ENCODE results near the gene IZUMO1R.
"Not testable (repeated sequence)": the region's sequence is repeated elsewhere in the genome, so short reads cannot be mapped to it uniquely, and the experiment has no call there.

The IZUMO1R gene

GRCh38 chr11:94303966-94304958, at the start of gene IZUMO1R:
TSS of gene IZUMO1R (plus strand) at chr11:94304580. CDS start at chr11:94305637, 1,057 bp downstream.
- no peak for DNase-seq

GRCh38 chr11:94271885-94272372, 32.5 kb upstream of the IZUMO1R start:
- DNase-seq = no peak

- no peak for DNase-seq
These were observed 31.6 kb upstream of the IZUMO1R start for GRCh38 chr11:94272738-94273313.

DNA sequence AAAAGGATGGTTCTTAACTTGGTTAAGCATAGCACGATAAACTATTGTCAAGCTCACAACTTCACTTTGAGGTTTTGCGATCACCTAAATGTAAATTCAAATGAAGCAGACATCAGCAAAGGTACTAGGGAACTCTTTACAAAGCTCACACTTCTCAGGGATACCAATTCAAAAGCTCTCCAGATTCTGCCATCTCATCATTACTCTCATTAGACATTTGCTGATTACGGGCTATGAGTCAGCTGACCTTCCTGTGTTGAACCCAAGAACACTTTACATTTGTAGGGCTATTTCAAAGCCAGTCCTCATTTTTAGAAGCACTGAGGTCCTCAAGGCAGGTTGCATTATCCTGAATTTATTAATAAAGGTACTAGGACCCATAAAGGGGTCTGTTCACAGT, 28.4 kb upstream of the IZUMO1R start:
- DNase-seq = no peak

DNA sequence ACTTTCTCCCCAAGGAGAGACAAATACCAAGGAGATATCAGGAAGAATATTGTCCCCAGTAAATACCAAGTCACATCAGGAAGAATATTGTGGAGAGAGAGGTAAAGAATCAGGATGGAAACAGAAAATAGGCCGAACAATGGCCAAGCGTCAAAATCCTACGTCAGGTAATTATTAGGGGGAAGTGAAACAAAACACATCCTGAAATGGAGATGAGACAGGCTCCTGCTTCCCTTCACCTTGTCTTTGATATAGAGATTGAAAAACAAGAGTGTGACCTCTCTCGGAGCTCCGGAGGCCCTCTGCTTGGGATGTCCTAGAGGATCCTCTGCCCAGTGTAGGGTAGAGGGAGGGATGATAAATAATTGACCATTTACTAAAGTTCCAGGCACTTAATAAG, 27.4 kb upstream of the IZUMO1R start:
- no peak for DNase-seq

DNA sequence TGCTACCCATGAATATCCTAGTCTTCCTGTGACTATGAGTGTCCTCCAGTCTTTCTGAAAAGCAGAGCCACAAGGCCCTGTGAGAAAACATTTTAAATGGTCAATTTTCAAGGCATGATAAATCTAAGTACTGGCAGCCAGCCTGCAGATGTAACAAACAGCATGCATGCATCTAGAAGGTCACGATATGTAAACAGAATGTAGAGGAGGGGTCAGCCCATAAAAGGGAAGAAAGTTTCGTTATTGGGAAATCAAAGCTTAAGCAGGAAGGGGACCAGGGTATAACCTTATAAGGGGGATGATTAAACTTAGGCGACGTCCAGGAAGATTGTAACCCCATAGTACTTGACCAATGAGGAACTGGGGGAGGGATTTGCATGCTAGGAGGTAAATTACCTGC, 26.2 kb upstream of the IZUMO1R start:
- DNase-seq = not testable (repeated sequence)

GRCh38 chr11:94279996-94280395, 24.4 kb upstream of the IZUMO1R start:
- no peak for DNase-seq

DNA sequence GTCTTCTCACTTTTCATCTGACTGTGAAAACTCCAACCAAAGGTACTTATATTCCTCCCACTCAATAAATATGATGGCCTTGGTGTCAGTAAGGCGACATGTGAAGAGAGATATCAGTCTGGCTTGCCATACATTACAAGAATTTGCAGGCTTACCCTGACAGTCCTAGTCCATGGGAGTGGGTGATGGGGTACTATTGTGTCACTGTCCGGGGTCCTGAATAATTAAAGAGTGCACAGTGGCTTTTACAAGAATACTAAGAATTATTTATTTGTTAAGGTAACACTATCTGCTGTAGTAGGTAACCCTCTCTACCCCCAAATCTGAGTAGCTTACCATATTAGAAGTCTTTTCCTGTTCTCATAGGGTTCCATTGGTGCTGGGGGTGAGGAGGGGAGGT, 23.1 kb upstream of the IZUMO1R start:
- no peak for DNase-seq

- no peak for DNase-seq
These were observed 20.7 kb upstream of the IZUMO1R start for GRCh38 chr11:94283678-94284077.

GRCh38 chr11:94295534-94295933, 8.8 kb upstream of the IZUMO1R start:
- DNase-seq = no peak

DNA sequence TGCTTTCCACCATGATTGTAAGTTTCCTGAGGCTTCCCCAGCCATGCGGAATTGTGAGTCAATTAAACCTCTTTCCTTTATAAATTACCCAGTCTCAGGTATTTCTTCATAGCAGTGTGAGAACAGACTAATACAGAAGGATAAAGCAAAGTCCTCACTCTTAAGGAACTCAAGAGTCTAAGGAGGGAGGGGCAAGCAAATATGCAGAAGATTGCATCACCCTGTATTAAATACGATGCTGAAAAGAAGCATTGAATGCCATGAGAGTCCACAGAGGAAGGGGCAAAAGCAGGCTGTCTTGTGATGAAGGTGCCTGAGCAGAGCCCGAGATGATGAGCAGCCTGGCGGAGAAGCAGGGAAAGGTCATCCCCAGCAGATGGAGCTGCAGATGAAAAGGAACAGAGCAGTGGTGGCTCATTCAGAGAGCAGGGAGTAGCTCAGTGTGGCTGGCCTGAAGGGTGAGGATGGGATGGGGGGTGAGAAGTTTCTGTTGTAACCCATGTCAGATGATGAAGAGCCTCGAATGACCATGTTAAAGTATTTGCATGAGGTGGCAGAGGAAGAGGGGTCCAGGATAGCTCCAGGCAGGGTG, 6.3 kb upstream of the IZUMO1R start:
- no peak for DNase-seq

- DNase-seq = no peak
These were observed 1.6 kb upstream of the IZUMO1R start for GRCh38 chr11:94302776-94303175.

DNA sequence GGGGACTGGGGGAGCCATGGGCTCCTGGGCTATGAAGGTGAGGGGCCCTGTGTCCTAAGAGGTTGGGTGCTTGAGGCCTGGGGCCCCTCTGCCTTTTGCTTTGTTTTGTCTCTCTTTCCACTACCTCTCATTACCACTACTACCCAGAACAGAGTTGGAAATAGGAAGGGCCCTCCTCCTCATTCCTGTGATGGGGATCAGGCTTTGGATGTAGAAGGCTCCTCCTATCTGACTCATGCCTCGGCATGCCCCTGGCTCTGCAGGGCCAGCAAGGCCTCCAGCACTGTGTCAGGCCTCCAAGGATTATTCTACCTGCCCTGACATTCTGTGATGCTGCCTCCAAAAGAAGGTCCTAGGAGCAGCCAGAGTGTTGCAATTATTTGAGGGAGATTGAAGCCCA, 766 bp downstream of the IZUMO1R start:
- no peak for DNase-seq

DNA sequence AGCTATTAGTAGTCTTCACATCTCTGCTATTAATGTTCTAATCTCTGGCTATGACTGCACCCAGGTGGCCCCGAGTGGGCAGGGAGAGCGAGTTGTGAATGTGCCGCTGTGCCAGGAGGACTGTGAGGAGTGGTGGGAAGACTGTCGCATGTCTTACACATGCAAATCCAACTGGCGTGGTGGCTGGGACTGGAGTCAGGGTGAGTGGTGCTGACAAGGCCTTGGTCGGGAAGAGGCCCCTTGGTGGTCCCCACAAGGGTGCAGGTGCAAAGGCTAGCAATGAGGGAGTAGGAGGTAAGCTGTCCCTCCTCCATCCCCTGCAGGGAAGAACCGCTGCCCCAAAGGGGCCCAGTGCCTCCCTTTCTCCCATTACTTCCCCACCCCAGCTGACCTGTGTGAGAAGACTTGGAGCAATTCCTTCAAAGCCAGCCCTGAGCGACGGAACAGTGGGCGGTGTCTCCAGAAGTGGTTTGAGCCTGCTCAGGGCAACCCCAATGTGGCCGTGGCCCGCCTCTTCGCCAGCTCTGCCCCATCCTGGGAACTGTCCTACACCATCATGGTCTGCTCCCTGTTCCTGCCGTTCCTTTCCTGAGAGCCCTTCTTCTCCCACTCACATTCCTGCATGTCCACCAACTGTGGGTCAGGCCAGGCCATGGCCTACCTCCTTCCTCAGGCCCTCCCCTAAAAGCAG, 2.9 kb downstream of the IZUMO1R start:
- no peak for DNase-seq

DNA sequence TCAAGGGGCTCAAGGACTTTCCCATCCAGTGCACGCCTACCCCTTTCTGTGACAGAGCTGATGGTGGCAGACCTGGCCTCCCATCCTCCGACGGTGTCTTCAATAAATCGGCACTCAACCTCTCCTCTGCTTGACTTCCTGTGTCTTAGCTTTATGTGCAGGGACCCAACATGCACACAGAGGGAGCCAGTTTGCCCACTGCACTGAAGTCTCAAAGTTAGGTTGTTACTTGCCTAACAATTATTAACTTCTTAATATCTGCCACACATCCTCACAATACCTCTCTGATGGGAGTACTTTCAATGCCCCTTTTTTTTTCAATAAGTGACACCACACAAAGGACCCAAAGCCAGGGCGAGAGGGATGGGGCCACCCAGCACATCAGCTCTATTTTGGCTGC, 3.6 kb downstream of the IZUMO1R start:
- no peak for DNase-seq

DNA sequence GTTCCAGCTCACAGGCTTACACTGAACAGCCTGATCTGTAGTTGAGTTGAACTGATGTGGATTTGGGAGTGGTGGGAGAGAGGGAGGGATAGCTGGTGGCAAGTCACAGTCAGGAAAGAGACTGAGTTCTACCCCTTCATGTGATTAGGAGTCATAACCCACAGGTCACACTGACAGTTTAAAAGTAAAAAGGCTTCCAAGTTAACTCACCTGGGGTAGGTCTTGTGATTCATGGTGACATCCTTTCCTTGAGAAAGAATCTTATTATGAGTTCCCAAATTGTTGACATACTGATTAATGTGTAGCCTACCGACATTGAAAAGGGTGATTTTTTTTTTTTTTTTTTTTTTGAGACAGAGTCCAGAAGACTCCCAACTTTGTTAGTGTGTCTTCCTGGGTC, 5.4 kb downstream of the IZUMO1R start:
- DNase-seq = no peak

GRCh38 chr11:94310191-94310875, 6.0 kb downstream of the IZUMO1R start:
- no peak for DNase-seq

- no peak for DNase-seq
These were observed 8.0 kb downstream of the IZUMO1R start for GRCh38 chr11:94312339-94312738.

DNA sequence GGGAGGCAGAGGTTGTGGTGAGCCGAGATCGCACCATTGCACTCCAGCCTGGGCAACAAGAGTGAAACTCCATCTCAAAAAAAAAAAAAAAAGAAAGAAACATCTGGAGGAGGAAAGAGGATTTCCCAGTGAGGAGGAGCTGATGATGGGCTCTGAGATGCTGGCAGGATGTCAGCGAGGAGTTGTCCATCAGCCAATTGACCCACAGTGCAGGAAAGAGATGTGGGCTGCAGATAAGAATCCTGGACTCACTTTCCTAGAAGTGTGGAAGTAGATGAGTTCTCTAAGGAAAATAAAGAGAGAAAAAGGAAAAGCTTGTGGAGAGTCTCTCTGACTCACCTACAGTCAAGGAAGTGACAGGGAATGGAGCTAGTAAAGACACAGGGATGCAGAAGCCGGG, 9.7 kb downstream of the IZUMO1R start:
- DNase-seq = no peak

GRCh38 chr11:94315664-94316063, 11.3 kb downstream of the IZUMO1R start:
- DNase-seq = no peak

- DNase-seq = no peak
These were observed 18.1 kb downstream of the IZUMO1R start for GRCh38 chr11:94322501-94322900.

DNA sequence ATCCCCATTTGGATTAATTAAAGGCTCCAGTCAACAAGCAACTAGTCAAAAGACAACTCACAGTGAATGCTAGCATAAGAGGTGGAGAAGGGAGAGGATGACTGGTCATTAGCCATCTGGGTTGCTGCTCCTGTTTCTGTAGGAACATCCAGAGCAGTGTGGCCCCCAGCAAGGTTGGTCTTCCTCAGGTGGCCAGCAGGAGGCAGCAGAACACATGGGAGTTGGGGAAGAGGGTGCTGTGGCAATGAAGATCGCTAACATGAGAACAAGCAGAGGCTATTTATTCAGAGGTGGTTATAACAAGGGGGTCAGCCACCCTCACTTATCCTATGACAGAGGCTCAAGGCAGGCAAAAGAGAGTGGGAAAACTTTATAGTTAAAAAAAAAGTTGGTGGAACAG, 21.3 kb downstream of the IZUMO1R start:
- peak; percentile 22 for DNase-seq

- DNase-seq = no peak
These were observed 22.6 kb downstream of the IZUMO1R start for GRCh38 chr11:94326947-94327346.

Data from stimulated activated CD4-positive, alpha-beta T cell treated with anti-CD3 and anti-CD28 coated beads, Interleukin-4, amount 100 ng/mL, for 24 hours (primary cell).